ENCODE data around the gene TMEM174. TPM values are rescaled to one million over a fixed set of nuclear protein-coding genes. Genes with fewer than 3 reads are reported as not detected.

TMEM174 gene
- total and polyA plus RNA-seq, 2 donors (not counting 1 experiment from before 2014, with no cell fraction given): not detected

DNA sequence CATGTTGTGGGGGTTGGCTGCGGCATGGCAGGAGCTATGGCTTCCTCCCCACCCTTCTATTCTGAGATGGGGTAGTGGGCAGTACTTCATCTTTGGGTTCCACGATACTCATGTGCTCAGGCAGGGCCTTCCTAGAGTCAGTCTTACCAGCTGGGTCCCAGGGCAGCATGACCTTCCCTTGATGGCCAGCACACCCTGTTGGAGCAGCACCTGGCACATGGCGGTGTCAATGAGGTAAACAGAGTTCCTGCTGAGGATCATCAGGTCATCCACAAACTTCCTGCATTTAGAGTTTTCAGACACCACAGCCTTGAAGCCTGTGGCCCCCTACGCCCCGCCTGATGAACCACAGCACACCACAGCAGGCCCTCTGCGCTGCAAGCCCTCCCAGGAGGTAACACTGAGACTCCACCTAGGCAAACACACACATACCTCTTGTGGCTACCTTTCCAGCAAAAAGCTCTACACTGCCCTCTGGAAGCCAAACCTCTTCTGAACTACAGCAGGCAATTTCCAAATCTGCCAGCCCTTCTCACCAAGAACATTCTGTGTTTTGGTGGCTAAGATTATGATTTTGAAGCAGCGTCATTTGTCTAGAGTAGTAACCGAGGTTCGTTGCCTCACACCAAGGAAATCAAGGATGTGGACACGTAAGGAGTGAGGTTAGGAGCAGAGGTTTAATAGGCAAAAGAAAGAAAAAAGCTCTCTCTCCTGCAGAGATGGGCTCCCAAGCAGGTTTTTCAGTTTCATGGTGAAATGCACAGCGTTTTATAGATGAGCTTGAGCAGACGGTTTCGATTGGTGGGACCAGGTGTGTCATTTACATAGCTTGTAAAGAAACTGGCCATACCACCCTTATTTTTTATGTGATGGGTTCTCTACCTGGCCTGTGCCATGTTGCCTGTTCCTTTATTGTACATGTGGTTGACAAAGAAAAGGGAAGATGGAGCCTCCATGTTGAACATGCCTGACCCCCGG lies 20.3 kb upstream of the TMEM174 start:
- TF ChIP-seq CTCF (IDR thresholded peaks at IDR 0.05) (no peak), EZH2 (IDR thresholded peaks at IDR 0.05; ENCODE audit: borderline replicate concordance, insufficient read depth, low read depth, low read length, poor library complexity, severe bottlenecking) (no peak)
- Mint-ChIP-seq H3K27me3 (peaks cover 56% of the 10 kb centered on the region), H3K27ac (no peak overlapping the region), H3K9me3 (ENCODE audit: insufficient read depth) (no peaks in the 10 kb centered on the region), H3K4me1 (peaks cover 6% of the 10 kb centered on the region), H3K4me3 (no peak overlapping the region)
- no peak overlapping the region for H3K4me2 ChIP-seq (replicated peaks; ENCODE audit: low read depth, low read length, poor library complexity, severe bottlenecking)
- H3K9ac ChIP-seq (ENCODE audit: low read length): no peak overlapping the region
- H3K4me3 ChIP-seq (ENCODE audit: control extremely low read depth in 1 of 5, extremely low read depth in 1 of 5, insufficient read depth in 1 of 5, low read depth in 2 of 5, low read length in 4 of 5): no peak overlapping the region
- H3K36me3 ChIP-seq (replicated peaks in 1 of 2; ENCODE audit: control extremely low read depth in 1 of 2, control insufficient read depth in 1 of 2, extremely low read depth in 1 of 2, insufficient read depth in 2 of 2, low read length in 1 of 2): no peaks in the 10 kb centered on the region
- H3K27ac ChIP-seq (ENCODE audit: low read length in 2 of 2): no peak overlapping the region
- intact Hi-C loops (cut with micrococcal nuclease): no loop called here
- ChIA-PET POLR2A (no interaction called here), CTCF (interaction anchor here (0.9 kb wide), 1 partner anchor 9 kb away, joined by 4 read pairs; no protein-coding TSS in a partner anchor)
- DNase-seq (no peak), ATAC-seq (ENCODE audit: low read depth) (no peak)
- H3K9me3 ChIP-seq (ENCODE audit: control extremely low read depth in 1 of 3, control insufficient read depth in 2 of 3, insufficient read depth in 1 of 3, low read length in 2 of 3): peaks cover 0 to 17% (median 0%) of the 10 kb centered on the region in 3 donors
- H3K4me1 ChIP-seq (ENCODE audit: control insufficient read depth in 2 of 2, insufficient read depth in 2 of 2, low read length in 2 of 2): no peaks in the 10 kb centered on the region
- no peaks in the 10 kb centered on the region for H4K20me1 ChIP-seq (ENCODE audit: control insufficient read depth, insufficient read depth, low read length, poor library complexity, severe bottlenecking)
- 96% methylated on average over 9 of the region's 14 CpGs for WGBS (ENCODE audit: insufficient coverage)
- H3K27me3 ChIP-seq (replicated peaks in 1 of 4; ENCODE audit: control extremely low read depth in 1 of 4, control insufficient read depth in 3 of 4, insufficient read depth in 4 of 4, low read length in 3 of 4): peaks cover 0 to 40% (median 23%) of the 10 kb centered on the region in 4 experiments
- no peaks in the 10 kb centered on the region for H3K79me2 ChIP-seq (ENCODE audit: control insufficient read depth, insufficient read depth, low read length)
- H2AFZ ChIP-seq (ENCODE audit: insufficient read depth, low read depth, low read length, poor library complexity, severe bottlenecking): no peak overlapping the region

DNA sequence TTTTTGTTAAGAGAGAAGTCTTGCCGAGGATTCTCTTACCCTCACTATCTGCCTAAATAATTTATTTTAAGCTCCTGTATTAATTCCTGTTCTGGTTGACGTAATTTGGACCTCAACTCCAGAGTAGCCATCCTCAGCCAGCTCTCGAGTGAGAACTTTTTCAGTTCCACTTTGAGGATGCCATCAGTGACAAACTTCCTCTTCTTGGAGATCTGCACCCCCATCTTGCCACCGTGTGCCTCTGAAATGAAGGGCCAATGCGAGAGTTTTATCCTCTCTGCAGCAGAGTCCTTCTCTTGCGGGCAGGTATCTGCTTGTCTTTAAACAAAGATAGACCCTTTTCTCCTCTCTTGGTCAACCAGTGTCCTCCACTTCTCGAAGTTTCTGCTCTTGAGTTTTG lies 19.5 kb upstream of the TMEM174 start:
- H3K27ac ChIP-seq (ENCODE audit: low read length in 2 of 2): no peak overlapping the region
- Mint-ChIP-seq H3K27me3 (peaks cover 64% of the 10 kb centered on the region), H3K4me1 (peaks cover 6% of the 10 kb centered on the region), H3K27ac (no peak overlapping the region), H3K4me3 (no peak overlapping the region), H3K9me3 (ENCODE audit: insufficient read depth) (no peaks in the 10 kb centered on the region)
- DNase-seq (no peak), ATAC-seq (ENCODE audit: low read depth) (no peak)
- no peak overlapping the region for H2AFZ ChIP-seq (ENCODE audit: insufficient read depth, low read depth, low read length, poor library complexity, severe bottlenecking)
- H3K4me2 ChIP-seq (replicated peaks; ENCODE audit: low read depth, low read length, poor library complexity, severe bottlenecking): no peak overlapping the region
- no peak for TF ChIP-seq EZH2 (IDR thresholded peaks at IDR 0.05; ENCODE audit: borderline replicate concordance, insufficient read depth, low read depth, low read length, poor library complexity, severe bottlenecking)
- CTCF ChIA-PET: interaction anchor here (0.9 kb wide), 1 partner anchor 10 kb away, joined by 4 read pairs; no protein-coding TSS in a partner anchor
- no peak overlapping the region for H3K9ac ChIP-seq (ENCODE audit: low read length)
- no peaks in the 10 kb centered on the region for H3K79me2 ChIP-seq (ENCODE audit: control insufficient read depth, insufficient read depth, low read length)
- H3K4me3 ChIP-seq (ENCODE audit: control extremely low read depth in 1 of 5, extremely low read depth in 1 of 5, insufficient read depth in 1 of 5, low read depth in 2 of 5, low read length in 4 of 5): no peak overlapping the region
- POLR2A ChIA-PET: no interaction called here
- no peaks in the 10 kb centered on the region for H3K36me3 ChIP-seq (replicated peaks in 1 of 2; ENCODE audit: control extremely low read depth in 1 of 2, control insufficient read depth in 1 of 2, extremely low read depth in 1 of 2, insufficient read depth in 2 of 2, low read length in 1 of 2)
- peaks cover 0 to 17% (median 0%) of the 10 kb centered on the region in 3 donors for H3K9me3 ChIP-seq (ENCODE audit: control extremely low read depth in 1 of 3, control insufficient read depth in 2 of 3, insufficient read depth in 1 of 3, low read length in 2 of 3)
- H3K27me3 ChIP-seq (replicated peaks in 1 of 4; ENCODE audit: control extremely low read depth in 1 of 4, control insufficient read depth in 3 of 4, insufficient read depth in 4 of 4, low read length in 3 of 4): peaks cover 0 to 48% (median 29%) of the 10 kb centered on the region in 4 experiments
- 49% methylated on average over 4 of the region's 7 CpGs for WGBS (ENCODE audit: insufficient coverage)
- intact Hi-C loops (cut with micrococcal nuclease): no loop called here
- no peaks in the 10 kb centered on the region for H4K20me1 ChIP-seq (ENCODE audit: control insufficient read depth, insufficient read depth, low read length, poor library complexity, severe bottlenecking)
- peaks cover 0 to 2% of the 10 kb centered on the region in 2 donors for H3K4me1 ChIP-seq (ENCODE audit: control insufficient read depth in 2 of 2, insufficient read depth in 2 of 2, low read length in 2 of 2)

Measured in B cell (primary cell).